GM18907 (cell line): ENCODE measurements around the gene PRR7.
A peak's percentile ranks its signal among the peaks of the same experiment; 100 is the strongest.

ENCODE experiments used
- ATAC-seq: cut with Tn5 transposase; IDR thresholded peaks from one replicate; pipeline ENCODE4 v1.9.1; 2021; ENCODE audit warnings: mild to moderate bottlenecking, moderate library complexity; ENCODE audit not compliant: unreplicated experiment

The PRR7 gene

GRCh38 chr5:177496070-177496726 lies 49.6 kb downstream of the PRR7 start:
- no peak for ATAC-seq

GRCh38 chr5:177496727-177497291 lies 50.2 kb downstream of the PRR7 start:
- no peak for ATAC-seq

GRCh38 chr5:177497292-177498012 lies 50.8 kb downstream of the PRR7 start, which contains the start of gene PDLIM7:
TSS of gene PDLIM7 (minus strand) at chr5:177497604. CDS start at chr5:177496512, 1,092 bp downstream.
- peak; percentile 73 for ATAC-seq

GRCh38 chr5:177498013-177498787 lies 51.6 kb downstream of the PRR7 start:
- peak; percentile 6 for ATAC-seq

GRCh38 chr5:177499842-177500241 lies 53.2 kb downstream of the PRR7 start:
- ATAC-seq = no peak

GRCh38 chr5:177500685-177501522 lies 54.3 kb downstream of the PRR7 start:
- ATAC-seq = no peak

GRCh38 chr5:177501874-177502678 lies 55.5 kb downstream of the PRR7 start:
- no peak for ATAC-seq

- ATAC-seq = no peak
Observed at GRCh38 chr5:177502886-177503285, 56.3 kb downstream of the PRR7 start.

- ATAC-seq = no peak
Observed at GRCh38 chr5:177503351-177504085, 56.9 kb downstream of the PRR7 start.

GRCh38 chr5:177504086-177505056 lies 57.8 kb downstream of the PRR7 start:
- no peak for ATAC-seq

GRCh38 chr5:177505075-177505474 lies 58.5 kb downstream of the PRR7 start:
- ATAC-seq = no peak
